IPS-18c (cell line): Measurements from ENCODE around the gene CEP131.
"Not testable (repeated sequence)": the region's sequence is repeated elsewhere in the genome, so short reads cannot be mapped to it uniquely, and the experiment has no call there.

Source experiments
- H3K4me3 ChIP-seq: 2 replicates; pipeline ENCODE4 v1.7.0; 2013; ENCODE audit warnings: low read depth, mild to moderate bottlenecking, low read length, moderate library complexity; ENCODE audit not compliant: insufficient read depth
- H3K9me3 ChIP-seq: one replicate; pipeline ENCODE4 v1.6.1; 2013; ENCODE audit warnings: mild to moderate bottlenecking, low read length, moderate library complexity; ENCODE audit not compliant: control insufficient read depth, insufficient read depth

The CEP131 gene

DNA sequence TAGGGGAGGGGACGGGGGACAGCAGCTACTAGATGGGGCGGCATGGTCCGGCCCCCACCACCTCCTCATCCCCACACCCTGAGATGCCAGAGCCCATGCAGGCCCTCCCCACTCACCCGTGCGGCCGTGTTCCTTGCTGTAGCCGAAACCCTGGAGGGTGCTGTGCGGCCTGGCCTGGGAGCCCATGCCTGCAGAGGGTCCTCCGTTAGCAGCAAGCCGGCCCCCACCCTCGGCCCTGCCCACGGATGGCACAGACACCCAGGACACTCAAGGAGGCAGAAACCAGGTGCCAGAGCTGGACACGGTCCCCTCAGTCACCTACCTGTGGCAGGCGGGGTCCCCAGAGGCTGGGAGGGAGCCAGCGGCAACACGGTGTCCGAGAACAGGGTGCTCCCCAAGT lies 10.6 kb upstream of the CEP131 start:
- Histone ChIP-seq H3K4me3 (no peak overlapping the region), H3K9me3 (no peaks in the 10 kb centered on the region)

DNA sequence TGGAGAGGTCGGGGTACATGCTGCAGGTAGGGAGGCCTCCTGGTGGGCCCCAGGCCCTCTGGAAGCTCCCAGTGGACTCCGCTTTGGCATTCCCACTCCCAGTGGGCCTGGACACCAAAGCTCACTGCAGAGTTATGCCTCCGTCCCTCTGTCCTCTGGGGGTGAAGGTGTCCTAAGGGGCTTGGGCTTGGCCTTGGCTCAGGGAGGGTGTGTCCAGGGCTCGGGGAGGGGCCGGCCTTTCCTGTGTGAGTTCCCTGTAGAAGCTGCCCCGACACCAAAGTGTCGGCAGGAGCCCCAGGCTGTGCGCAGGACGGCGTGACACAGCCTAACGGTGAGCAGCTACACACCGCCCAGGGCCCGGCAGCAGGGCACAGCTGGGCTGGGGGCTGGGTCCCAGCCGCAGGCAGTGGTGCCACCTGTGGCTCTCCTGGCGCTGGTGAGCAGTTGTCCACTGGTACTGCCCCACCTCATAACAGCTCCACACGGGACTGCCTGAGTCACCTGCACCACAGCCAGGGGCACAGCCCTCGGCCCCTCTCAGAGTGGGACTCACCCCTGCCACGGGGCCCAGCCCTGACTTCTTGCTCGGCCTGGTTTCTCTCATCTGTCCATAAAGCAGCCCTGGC lies 10.0 kb upstream of the CEP131 start:
- no peak overlapping the region for H3K4me3 ChIP-seq
- no peaks in the 10 kb centered on the region for H3K9me3 ChIP-seq

DNA sequence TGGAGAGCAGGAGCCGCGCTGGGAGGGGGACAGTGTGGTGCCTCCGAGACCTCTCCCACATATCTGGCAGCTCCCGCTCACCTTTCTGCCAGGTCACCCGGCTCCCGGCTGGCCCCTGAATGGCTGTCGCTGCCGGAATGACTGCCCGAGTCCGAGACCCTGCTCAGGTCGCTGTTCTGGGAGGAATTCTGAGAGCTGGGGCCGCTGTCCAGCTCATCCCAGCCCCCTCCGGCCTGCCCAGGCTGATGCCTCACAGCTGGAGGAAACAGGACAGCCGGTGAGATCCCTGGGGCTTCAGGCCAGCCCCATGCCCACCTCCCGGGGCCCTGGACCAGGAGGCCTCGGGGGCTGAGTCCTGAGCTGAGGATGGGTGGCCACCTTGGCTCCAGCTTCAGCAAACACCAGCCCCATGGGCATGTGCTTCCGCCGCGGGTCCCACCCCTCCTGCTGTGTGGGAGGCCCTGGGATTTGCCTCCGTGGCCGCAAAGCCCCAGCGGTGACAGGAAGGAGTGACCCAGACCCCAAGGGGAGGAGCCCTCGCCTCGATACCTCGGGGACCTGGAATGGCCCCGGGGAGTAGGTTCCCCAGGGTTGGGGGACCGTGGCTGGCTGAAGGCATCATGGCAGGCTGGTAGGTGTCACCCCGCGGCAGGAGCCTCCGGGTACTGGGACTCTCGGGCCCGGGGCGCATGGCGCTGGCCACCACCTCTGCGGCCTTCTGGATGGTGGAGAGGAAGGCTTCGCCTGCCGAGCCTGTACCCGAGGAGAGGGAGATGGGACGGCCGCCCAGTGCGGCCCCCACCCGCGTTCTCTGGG lies 9.2 kb upstream of the CEP131 start:
- Histone ChIP-seq H3K4me3 (no peak overlapping the region), H3K9me3 (no peaks in the 10 kb centered on the region)

DNA sequence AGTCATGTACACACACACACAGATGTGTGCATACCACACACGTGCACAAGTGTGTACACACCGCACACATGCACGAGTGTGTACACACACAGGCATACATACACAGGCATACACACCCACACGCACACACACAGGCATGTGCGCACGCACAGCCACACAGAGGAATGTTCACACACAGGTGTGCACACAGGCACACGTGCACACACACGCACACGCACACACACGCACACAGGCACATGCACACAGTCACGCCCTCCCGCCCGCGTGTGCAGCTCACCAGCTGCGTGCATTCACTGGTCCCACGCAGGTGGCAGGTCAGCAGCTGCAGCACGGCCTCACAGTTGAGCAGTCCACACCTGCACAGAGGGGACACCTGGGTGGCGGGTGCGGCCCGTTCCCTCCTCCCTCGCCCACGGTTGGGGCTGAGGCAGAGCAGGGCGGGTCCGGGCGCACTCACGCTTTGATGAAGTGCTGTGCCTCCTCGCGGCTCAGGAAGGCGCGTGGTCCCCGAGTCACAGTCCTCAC lies 8.4 kb upstream of the CEP131 start:
- Histone ChIP-seq H3K4me3 (no peak overlapping the region), H3K9me3 (no peaks in the 10 kb centered on the region)

DNA sequence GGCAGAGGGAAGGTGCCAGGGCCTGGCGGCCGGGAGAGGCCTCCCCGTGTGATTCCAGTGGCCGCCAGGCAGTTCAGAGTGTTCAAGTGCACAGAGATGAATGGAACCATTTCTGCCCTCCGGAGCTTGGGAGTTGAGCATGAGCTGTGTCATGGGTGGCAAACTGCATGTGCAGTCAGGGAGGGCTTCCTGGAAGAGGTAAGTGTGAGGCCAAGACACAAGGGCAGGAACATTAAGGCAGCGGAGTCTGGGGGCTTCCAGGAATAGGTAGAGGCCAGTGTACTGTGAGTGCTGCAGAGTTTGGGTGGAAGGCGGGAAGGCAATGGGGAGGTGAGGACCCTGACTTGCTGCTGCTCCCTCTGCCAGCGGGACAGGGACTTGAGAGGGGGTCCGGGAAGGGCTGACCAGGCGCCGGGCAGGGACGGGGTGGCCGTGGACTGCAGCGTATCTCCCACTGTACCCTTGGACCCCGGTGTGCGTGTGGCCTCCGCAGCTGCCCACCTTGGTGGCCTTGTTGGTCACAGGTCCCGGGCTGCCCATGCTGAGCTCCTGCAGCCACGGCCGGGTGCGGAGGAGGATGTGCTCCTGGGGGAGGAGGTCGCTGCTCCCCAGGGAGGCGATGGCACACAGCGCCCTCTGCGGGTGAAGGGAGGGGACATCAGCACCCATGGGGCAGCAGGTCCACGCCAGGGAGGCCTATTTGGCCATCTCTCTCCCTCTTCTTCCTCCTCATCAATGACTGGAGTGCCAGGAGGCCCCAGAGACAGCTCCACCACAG lies 7.5 kb upstream of the CEP131 start:
- H3K4me3 ChIP-seq: no peak overlapping the region
- no peaks in the 10 kb centered on the region for H3K9me3 ChIP-seq

DNA sequence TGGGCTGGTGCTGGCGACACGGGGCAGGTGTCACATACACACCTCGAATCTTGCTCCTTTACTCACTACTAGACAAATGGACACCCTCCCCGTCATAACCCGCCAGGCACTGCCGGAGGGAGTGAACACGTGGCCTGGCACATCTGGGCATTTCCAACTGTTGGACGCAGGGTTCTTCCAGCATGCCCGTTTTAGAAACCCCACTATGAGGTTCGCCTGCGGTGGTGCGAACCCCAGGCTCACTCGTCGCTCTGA lies 6.8 kb upstream of the CEP131 start:
- no peak overlapping the region for H3K4me3 ChIP-seq
- no peaks in the 10 kb centered on the region for H3K9me3 ChIP-seq

DNA sequence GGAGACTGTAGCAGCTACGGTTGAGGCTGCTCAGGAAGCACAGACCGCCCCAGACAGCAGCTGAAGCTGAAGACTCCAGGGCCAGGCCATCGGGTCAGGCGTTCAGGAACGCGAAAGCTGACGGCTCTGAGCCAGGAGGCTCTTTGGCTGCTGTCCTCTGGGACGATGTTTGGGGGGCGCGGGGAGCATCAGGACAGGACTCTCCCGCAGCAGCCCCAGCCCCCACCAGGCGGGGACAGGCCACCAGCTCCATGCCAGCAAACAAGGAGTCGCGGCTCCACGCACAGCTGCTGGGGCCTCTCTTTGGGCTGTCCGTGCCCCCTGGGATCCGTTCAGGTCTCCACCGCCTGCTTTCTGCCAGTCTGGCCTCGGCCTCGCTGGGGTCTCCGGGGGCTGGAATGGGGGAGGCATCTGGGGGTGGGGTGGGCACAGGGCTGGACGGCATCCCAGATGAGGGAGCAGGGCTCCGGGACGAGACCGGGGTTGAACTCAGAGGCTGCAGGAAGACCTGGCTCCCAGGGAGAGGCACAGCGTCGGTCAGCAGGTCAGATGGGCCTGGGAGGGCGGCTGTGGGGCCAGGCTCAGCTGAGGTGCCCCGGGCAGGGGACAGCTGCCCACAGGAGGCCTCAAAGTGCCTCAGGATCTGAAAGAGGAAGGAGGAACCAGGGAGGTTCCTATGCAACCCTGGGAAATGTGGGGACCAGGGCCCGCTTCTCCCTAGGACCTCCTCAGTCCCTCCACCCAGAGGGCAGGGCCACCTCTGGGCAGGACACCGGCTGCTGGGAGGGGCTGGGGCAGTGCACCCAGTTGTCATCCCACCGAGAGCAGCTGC lies 6.3 kb upstream of the CEP131 start:
- Histone ChIP-seq H3K4me3 (no peak overlapping the region), H3K9me3 (no peaks in the 10 kb centered on the region)

DNA sequence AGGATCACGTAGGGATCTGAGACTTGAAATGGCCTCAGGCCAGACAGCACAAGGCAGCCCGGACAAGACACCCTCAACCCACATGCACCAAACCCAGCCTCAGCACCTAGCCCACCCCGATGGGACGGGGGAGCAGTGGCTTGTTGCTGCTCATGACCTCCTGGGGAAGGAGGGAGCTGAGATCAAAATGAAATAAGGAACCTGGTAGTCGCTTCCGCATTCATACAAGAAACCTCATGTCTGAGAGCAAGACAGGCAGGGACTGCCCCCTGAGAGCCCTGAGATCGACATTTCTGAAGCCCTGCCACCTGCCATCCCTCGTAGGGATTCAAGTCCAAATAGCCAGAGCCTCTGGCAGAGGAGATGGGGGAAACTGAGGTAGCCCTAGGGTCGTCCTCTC lies 5.7 kb upstream of the CEP131 start:
- no peaks in the 10 kb centered on the region for H3K9me3 ChIP-seq
- no peak overlapping the region for H3K4me3 ChIP-seq

DNA sequence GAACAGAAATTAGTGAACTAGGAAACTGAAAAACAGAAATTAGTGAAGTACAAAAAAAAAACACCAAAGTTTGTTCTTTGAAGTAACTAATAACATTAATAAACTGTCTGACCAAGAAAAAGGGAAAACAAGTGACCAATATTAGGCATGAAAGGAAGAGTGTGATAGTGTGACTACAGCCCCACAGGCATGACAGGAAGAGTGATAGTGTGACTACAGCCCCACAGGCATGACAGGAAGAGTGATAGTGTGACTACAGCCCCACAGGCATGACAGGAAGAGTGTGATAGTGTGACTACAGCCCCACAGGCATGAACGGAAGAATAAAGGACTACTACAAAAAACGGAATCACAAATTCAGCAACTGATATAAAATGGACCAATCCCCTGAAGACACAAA lies 4.9 kb upstream of the CEP131 start:
- H3K4me3 ChIP-seq, H3K9me3 ChIP-seq: not testable (repeated sequence)

DNA sequence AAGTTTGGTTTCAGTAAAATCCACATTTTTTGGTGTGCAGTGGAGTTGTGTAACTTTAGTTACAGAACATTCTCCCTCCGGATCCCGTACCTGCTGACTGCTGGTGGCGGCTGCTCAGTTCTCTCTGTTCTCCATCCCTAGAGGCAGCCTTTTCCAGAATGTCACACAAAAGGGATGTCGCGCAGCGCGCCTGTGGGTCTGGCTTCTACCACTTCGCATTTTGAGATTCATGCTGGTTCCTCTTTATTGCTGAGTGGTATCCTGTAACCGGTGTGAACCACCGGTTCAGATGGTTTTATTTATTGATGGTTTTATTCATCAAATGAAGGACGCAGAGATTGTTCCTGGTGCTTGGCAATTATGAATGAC lies 981 bp upstream of the CEP131 start:
- Histone ChIP-seq H3K9me3 (no peaks in the 10 kb centered on the region), H3K4me3 (peak overlapping the region; percentile 55)

DNA sequence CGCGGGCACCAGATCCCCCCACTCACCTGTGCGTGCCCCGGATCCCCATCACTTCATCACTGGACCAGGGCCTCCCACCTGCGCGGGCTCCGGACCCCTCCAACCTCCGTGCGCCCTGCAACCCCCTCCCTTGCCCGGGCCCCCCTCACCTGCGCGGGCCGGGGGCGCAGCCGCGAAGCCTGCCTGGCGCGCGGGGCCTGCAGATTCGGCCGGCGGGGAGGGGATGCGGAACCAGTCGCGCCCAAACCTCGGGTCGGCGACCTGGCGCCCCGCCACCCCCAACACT lies 202 bp downstream of the CEP131 start:
- H3K4me3 ChIP-seq: peak overlapping the region; percentile 85
- H3K9me3 ChIP-seq: no peaks in the 10 kb centered on the region

DNA sequence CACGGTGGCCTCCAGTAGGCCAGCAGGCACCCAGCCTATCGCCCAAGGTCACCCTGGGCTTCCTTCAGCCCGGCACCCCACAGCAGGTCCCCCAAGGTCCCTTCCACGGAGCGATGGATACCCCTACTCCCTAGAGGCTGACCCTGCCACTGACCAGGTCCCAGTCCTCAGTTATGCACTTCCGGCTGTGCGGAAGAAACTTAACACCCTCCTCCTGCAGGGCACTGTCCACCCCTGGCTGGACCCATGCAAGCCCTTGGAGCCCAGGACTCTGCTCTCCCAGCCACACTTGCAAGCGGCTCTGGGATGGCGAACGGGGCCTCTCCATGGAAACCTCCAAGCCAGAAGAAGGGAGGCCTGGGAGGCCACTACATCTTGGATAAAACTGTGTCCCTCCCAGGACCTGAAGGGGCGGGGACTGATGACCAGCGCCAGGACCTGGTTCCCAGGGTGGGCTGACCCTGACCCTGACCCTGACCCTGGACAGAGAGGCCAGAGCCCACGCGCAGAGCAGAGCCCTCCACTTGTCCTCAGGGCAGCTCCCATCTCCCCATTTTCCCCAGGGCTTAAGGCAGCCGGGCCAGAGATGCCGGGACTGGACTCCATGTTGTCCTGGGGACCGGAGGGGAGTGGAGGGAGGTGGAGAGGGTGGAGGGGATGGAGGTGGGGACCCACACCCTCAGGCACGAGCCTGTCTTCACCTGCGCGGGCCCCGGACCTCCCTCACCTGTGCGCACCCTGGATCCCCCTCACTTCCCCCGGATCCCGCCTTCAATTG lies 734 bp downstream of the CEP131 start:
- peak overlapping the region; percentile 85 for H3K4me3 ChIP-seq
- no peaks in the 10 kb centered on the region for H3K9me3 ChIP-seq

DNA sequence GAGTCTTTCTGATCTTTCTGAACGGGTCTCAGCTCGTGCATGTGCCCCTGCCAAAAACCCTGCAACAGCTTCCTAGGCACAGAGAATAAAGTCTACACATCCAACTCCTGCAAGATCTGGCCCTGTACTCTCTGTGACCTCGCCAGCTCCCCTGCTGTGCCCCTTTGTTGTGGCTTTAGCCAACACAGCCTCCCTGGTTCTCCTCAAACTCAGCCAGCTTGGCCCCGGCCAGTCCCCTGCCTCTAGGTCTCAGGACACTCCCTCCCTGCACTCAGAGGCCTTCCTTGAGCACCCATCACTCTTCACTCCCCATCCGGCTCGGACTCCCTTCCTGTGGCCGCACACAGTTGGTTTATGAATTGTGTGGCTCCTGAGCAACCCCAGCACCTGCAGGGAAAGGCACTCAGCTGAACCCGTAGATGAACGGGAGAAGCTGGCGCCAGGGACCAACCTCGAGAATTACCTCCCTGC lies 1.4 kb downstream of the CEP131 start:
- Histone ChIP-seq H3K4me3 (peak overlapping the region; percentile 85; the same call in 1 of the 2 replicates), H3K9me3 (no peaks in the 10 kb centered on the region)

DNA sequence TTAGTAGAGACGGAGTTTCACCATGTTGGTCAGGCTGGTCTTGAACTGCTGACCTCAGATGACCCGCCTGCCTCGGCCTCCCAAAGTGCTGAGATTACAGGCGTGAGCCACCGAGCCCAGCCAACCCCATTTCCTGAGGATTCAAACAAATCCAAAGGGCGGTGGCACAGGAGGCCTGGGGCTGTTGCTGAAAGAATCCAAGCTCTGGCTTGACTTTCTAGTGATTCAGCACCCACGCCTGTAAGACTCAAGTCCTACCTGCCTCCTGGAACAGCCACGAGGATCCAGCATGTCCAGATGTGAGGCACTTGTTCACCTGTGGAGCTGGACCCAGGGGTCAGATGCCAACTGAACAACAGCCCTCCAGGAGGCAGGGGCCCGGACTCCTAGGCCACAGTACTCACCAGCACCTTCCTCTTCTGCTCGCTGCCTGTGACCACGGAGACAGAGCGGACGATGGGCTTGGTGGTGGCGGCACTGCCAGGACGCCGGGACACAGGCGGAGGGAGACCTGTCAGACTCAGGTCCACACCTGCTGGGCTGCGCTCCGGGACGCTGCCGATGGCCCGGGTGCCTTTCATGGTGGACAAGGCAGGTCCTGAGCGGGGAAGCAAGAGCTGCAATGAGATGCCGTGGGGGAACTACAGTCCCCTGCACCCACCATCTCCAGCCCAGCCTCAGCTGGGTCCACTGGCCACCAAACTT lies 3.1 kb downstream of the CEP131 start:
- Histone ChIP-seq H3K9me3 (no peaks in the 10 kb centered on the region), H3K4me3 (no peak overlapping the region)

DNA sequence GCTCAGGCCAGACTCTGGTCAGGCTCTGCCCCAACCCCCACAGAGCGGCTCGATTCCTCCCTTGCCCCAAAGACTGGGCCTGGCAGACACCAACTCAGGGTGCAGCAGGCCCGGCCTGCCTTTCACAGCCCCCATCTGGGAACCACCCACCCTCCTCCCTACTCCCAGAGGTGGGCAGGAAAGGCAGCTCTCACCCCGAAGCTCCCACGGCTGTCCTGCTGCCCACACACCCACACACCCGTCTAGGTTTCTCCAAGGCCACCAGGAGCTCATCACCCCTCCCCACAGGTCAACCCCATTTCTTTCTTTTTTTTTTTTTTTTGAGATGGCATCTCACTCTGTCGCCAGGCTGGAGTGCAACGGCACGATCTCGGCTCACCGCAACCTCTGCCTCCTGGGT lies 3.8 kb downstream of the CEP131 start:
- H3K4me3 ChIP-seq: no peak overlapping the region
- H3K9me3 ChIP-seq: no peaks in the 10 kb centered on the region

DNA sequence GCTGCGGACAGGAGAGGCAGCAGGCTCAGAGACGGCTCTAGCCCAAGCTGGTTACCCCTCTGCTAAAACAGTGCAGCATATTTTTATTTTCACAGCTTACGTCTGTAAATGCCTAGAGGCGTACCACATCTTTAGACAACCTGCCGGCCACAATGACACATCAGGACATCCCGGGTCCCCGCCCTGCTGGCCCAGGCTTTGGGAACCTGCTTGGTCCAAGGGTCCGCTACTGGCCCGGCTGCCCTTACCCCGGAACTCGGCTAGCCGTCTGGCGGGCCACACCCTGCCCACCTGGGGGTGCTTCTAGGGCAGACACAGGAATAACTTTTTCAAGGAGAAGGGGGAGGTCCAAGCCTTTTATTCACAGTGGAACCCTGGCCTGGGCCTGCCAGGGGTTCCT lies 4.3 kb downstream of the CEP131 start:
- no peak overlapping the region for H3K4me3 ChIP-seq
- no peaks in the 10 kb centered on the region for H3K9me3 ChIP-seq
